ENCODE measurements around the gene ELAVL1.

Gene ELAVL1

GRCh38 chr19:7986321-7987113 lies 18.9 kb downstream of the ELAVL1 start:
- DNase-seq (ENCODE audit: low read depth in 2 of 2, low spot score in 1 of 2): no peak

DNA sequence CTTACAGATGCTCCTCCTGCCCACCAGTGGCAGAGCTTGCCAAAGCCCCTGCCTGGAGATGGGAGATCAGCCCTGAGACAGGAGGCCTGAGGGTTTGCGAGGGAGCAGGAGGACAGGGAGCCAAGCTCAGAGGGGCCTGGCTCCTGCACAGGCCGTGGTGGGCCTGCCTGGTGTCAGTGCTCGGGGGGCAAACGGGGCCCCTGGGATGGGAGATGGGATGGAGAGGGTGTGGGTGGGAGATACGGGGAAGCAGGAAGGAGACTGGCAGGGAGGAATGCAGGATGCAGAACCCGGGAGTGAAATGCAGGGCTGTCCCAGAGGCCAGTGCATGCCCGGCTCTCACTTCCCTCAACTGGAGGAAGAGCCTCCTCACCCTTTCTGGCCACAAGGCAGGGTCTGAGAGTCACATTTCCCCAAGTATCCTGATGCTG lies 19.9 kb downstream of the ELAVL1 start:
- no peak for DNase-seq (ENCODE audit: low read depth in 2 of 2, low spot score in 1 of 2)

GRCh38 chr19:7983995-7984837 lies 21.2 kb downstream of the ELAVL1 start:
- DNase-seq (ENCODE audit: low read depth in 2 of 2, low spot score in 1 of 2): no peak

DNA sequence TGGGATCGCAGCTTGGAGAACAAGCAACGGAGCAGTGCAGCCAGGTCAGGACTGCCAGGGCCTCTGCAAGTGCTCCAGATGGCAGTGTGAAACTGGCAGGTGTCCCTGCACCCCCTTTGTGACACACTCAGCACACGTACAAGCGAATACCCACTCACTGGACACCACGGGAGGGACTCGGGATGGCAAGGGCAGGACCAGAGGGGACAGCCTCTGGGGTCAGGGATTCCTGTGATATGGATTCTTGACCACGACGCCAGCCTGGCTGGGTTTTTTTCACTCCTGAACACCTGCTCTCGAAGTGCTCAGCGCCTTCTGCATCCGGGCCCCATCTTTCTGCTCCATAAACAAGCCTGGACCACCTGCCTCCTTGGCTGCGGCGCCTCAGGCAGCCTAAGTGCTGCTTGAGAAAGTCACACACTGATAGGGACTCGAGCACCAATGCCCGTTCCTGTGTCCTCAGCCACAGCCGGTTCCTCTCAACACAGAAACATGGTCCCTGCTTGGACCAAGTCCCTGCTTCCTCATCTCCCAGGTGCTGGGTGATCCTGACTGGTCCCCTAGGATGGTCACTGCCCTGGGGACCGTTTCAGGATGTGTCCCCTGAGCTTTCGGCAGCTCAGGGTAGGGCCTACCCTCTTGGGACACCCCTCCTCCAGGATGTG lies 22.0 kb downstream of the ELAVL1 start:
- no peak for DNase-seq (ENCODE audit: low read depth in 2 of 2, low spot score in 1 of 2)

DNA sequence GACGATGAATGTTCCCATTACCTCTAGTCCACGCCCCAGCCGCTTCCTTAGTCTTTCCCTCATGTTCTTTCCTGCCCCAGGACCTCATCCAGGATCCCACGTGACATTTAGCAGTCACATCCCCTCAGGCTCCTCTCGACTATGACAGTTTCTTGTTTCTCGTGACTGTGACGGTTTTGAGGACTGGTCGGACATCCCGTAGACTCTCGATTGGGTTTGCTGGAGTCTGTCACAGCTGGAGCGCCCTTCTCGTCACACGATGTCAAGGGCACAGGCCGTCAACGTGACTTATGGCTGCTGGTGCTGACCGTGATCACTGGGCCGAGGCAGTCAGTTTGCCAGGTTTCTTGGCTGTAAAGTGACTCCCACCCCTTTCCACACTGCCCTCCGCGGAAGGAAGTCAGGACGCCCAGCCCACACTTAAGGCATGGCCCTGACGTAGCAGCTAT lies 22.8 kb downstream of the ELAVL1 start:
- no peak for DNase-seq (ENCODE audit: low read depth in 2 of 2, low spot score in 1 of 2)

GRCh38 chr19:7982103-7982502 lies 23.3 kb downstream of the ELAVL1 start:
- DNase-seq (ENCODE audit: low read depth in 2 of 2, low spot score in 1 of 2): no peak

DNA sequence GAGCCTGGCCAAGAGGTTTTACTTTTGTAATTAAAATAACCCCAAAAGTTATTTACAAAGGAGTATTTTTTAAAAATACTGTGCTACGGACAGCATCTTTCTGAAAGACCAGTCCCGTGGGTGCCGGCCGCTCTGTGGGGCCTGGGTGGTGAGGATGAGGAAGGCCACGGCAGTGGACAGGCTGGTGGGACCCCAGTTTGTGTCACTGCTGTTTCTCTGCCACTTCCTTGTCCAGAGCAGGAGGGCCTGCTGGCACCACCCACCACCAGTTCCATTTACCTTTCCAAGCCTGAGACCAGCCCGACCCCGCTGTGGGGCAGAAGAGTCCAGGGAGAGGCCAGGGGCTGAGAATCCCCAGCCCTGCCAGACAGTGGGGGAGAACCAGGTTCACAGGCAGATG lies 23.8 kb downstream of the ELAVL1 start:
- DNase-seq (ENCODE audit: low read depth in 2 of 2, low spot score in 1 of 2): no peak

- DNase-seq (ENCODE audit: low read depth in 2 of 2, low spot score in 1 of 2): no peak
Observed at GRCh38 chr19:7981199-7981598, 24.2 kb downstream of the ELAVL1 start.

DNA sequence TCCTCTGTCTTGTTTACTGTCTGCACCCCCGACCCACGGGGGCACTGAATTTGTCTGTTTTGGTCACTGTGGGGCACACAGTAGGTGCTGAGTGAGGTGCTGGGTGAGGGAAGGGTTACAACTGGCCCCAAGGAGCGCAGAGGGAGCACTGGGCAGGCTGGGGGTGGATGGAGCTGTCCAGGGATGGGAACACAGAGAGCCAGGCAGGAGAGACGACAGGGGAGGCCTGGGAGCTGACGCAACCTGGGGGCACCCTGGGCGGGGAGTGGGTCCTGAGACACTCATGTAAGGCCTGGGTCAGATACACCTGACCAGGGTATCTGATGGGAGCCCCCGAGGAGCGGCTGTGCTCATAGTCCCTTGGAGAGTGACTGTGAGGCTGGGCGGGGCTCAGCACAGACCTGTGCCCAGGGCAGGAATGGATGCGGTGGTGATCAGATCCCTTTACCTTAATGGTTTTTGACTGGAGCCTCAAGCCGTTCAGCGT lies 24.8 kb downstream of the ELAVL1 start:
- DNase-seq (ENCODE audit: low read depth in 2 of 2, low spot score in 1 of 2): no peak

DNA sequence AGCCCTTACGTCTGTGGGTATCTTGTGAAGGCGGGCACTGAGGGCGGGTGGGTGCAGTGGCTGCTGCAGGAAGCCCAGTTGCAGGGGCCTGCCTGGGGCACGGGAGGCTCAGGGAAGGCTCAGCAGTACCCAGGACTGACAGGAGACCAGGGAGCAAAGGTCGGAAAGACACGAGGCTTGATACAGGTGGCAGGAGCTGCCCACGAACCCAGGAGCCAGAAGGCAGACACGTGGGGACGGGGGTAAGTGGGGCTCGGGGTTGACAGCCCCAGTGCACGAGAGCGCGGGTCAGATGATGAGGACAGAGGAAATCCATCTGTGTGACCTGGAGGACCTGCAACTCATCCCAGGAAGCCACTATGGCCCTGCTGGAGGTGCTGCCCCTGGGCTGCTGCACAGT lies 25.3 kb downstream of the ELAVL1 start:
- DNase-seq (ENCODE audit: low read depth in 2 of 2, low spot score in 1 of 2): no peak

- DNase-seq (ENCODE audit: low read depth in 2 of 2, low spot score in 1 of 2): no peak
Observed at GRCh38 chr19:7979559-7979958, 25.9 kb downstream of the ELAVL1 start.

DNA sequence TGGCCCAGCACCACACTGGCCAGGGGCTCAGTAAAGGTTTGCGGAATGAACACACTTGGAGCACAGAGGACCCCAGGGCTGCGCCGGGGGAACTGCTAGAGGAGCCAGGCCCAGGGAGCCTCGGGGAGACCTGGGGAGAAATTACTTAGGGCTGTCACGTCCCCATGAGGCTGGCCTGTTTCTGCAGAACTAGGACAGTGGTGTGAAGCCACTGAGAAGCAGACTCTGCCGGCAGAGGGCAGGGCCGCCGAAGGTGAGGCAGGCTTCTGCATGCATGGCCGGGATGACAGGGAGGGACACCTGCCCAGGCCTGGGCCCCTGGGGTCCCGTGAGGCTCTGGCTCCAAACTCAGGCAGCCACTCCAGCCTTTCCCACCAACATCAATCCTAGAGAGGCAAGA lies 26.4 kb downstream of the ELAVL1 start:
- DNase-seq (ENCODE audit: low read depth in 2 of 2, low spot score in 1 of 2): no peak

DNA sequence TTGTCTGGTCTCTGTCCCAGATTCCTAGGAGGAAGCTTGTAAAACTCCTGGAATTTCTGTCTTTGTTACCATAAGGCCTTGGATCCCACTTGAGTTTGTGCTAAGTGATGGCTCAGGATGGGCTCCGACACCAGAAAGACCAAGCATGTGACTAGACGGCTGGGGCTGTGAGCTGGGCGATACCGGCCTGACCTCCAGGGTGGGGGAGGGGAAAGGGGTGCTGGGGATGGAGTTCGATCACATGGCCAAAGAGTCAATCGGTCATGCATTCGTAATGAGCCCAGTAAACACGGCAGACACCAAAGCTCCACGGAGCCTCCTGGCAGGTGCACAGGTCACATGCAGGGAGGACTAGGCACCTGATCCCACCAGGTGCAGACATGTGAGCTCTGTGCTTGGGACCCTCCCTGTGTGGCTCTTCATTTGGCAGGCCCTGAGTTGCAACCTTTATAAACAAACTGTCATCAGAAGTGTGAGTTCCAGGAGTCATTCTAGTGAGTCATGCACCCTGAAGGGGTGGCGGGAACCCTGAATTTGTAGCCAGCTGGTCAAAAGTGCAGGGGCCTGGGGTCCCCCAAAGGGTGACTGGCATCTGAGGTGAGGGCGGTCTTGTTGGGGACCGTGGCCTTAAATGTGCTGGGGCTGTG lies 27.1 kb downstream of the ELAVL1 start:
- DNase-seq (ENCODE audit: low read depth in 2 of 2, low spot score in 1 of 2): no peak

- no peak for DNase-seq (ENCODE audit: low read depth in 2 of 2, low spot score in 1 of 2)
Observed at GRCh38 chr19:7977723-7978040, 27.8 kb downstream of the ELAVL1 start.

DNA sequence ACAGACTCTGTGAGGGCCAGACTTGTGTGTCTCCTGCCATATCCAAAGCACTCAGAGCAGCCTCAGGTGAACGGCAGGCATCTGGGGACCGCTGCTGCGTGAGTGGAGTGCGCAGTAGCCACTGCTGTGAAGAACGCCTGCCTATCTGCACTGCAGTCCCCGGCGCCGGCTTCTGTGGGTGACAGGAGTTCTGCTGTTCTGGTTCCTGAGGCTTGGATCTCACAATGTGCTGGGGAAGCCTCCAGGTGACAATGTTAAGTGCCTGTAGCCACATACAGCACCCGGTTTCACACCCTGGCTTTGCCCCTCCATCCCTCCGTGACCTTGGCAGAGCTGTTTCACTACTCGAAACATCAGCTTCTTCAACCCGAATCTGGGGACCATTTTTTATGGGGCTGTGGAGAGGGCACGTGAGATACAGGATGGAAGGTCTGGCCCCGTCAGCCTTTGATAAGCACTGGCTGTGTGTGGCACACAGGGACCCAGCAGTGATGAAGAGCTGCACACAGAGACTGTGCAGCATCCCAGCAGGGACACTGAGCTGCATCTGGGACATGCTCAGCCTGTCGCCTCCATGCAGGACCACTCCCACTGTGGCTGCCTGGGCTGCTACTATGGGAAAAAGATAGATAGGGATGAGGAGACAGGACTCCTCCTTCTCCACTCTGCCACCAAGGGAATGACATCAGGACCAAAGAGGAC lies 28.3 kb downstream of the ELAVL1 start:
- DNase-seq (ENCODE audit: low read depth in 2 of 2, low spot score in 1 of 2): no peak

DNA sequence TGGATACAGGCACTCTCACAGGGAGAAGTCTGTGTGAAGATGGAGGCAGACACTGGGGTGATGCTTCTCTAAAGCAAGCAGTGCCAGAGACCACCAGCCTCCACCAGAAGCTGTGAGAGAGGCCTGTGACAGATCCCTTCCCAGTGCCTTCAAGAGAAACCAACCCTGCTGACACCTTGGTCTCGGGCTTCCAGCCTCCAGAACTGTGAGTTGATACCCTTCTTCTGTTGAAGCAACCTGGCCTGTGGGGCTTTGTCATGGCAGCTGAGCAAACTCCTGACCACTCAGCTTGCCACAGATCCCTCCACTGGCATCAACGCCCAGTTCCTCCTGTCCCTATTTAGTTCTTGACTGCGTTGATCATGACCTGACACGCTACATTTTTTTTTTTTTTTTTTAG lies 29.0 kb downstream of the ELAVL1 start:
- DNase-seq (ENCODE audit: low read depth in 2 of 2, low spot score in 1 of 2): no peak

- DNase-seq (ENCODE audit: low read depth in 2 of 2, low spot score in 1 of 2): no peak
Observed at GRCh38 chr19:7975037-7975436, 30.4 kb downstream of the ELAVL1 start.

GRCh38 chr19:7973883-7974282 lies 31.6 kb downstream of the ELAVL1 start:
- DNase-seq (ENCODE audit: low read depth in 2 of 2, low spot score in 1 of 2): no peak

- DNase-seq (ENCODE audit: low read depth in 2 of 2, low spot score in 1 of 2): no peak
Observed at GRCh38 chr19:7971553-7972520, 33.6 kb downstream of the ELAVL1 start.
